Thyroid gland (tissue), 4 donors: ENCODE measurements around the gene DGKD. TPM values are rescaled to one million over a fixed set of nuclear protein-coding genes. Genes with fewer than 3 reads are reported as not detected.

Experiments
- DNase-seq, 2 donors: peaks; one replicate each; pipeline ENCODE4 v3.0.0-alpha.2; 2019
- H3K27ac ChIP-seq, 3 donors: fragments of 200-600 bp; sonication (generic); 1 replicate in 2 of 3; 2 replicates in 1 of 3; pipeline ENCODE4 v1.5.1; 2016 to 2019; ENCODE audit warnings: mild to moderate bottlenecking in 1 of 3, moderate library complexity in 1 of 3
- H3K27me3 ChIP-seq: fragments of 200-600 bp; sonication (generic); one replicate; pipeline ENCODE4 v1.5.1; 2019
- H3K36me3 ChIP-seq, 2 donors: fragments of 200-600 bp; sonication (generic); one replicate each; pipeline ENCODE4 v1.5.1; 2016 to 2019
- H3K4me1 ChIP-seq, 2 donors: fragments of 200-600 bp; sonication (generic); one replicate each; pipeline ENCODE4 v1.5.1; 2017 to 2019
- H3K4me3 ChIP-seq, 3 donors: fragments of 200-600 bp; sonication (generic); replicated peaks in 1 of 3; 1 replicate in 2 of 3; 2 replicates in 1 of 3; pipeline ENCODE4 v1.5.1; 2016; ENCODE audit warnings: mild to moderate bottlenecking in 1 of 3
- H3K9me3 ChIP-seq: fragments of 200-600 bp; sonication (generic); one replicate; pipeline ENCODE4 v1.5.1; 2017
- POLR2A ChIP-seq, 2 donors: fragments of 450-650 bp; IDR thresholded peaks; one replicate each; pipeline ENCODE4 v1.6.1; 2017; ENCODE audit warnings: antibody characterized with exemption in 2 of 2, mild to moderate bottlenecking in 2 of 2, moderate library complexity in 1 of 2
- WGBS, 2 donors: methylation state at CpG; one replicate each; pipeline ENCODE4 v1.1.5; 2017; 5-methylcytosine and 5-hydroxymethylcytosine counted together
- intact Hi-C: fragments of 100-400 bp; cut with DNase I; formaldehyde crosslinking; loops from one replicate; pipeline ENCODE4 v1.15.1; 2023
- total RNA-seq, 4 donors: library from RNA; depleted of rRNA; stranded (reverse); fragments of >200 nt; gene quantifications; one replicate each; pipeline ENCODE4 v1.2.3, GENCODE V29; 2016
- TF ChIP-seq, protein P1 (sequence below), 6 experiments: fragments of 200-600 bp in 3 of 6; fragments of 450-650 bp in 3 of 6; sonication (generic) in 3 of 6; IDR thresholded peaks; one replicate each; pipeline ENCODE4 v1.5.1; 2016 to 2019; ENCODE audit warnings: antibody characterized with exemption in 6 of 6, mild to moderate bottlenecking in 2 of 6, inconsistent platforms in 1 of 6, moderate library complexity in 1 of 6

DGKD gene
- total RNA-seq, 4 donors from 2014 or later = 22.3 to 71.7 (median 27.3) TPM

DNA sequence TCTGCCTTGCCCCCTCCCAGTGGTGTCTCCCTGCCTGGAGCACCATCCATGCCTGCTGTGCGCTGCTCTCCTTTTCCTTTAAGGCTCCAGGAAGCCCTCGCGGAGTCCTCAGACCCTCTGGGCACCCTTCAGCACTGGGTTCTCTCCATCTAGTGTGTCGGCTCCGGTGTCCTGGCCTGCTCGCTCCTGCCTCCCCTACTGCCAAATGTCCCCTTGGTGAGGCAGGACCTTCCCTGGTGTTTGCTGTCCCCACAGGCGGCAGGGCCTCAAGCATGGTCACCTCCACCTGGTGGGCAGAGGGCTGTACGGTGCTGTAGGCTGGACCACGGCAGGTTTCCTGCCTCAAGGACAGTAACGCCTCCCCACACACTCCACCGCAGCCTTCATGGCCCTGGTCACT lies 90.2 kb downstream of the DGKD start:
- TF ChIP-seq POLR2A (IDR thresholded peaks at IDR 0.05) = no peak
- TF ChIP-seq, protein P1, sequence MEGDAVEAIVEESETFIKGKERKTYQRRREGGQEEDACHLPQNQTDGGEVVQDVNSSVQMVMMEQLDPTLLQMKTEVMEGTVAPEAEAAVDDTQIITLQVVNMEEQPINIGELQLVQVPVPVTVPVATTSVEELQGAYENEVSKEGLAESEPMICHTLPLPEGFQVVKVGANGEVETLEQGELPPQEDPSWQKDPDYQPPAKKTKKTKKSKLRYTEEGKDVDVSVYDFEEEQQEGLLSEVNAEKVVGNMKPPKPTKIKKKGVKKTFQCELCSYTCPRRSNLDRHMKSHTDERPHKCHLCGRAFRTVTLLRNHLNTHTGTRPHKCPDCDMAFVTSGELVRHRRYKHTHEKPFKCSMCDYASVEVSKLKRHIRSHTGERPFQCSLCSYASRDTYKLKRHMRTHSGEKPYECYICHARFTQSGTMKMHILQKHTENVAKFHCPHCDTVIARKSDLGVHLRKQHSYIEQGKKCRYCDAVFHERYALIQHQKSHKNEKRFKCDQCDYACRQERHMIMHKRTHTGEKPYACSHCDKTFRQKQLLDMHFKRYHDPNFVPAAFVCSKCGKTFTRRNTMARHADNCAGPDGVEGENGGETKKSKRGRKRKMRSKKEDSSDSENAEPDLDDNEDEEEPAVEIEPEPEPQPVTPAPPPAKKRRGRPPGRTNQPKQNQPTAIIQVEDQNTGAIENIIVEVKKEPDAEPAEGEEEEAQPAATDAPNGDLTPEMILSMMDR (IDR thresholded peaks at IDR 0.05) = no peak
- intact Hi-C loops = loop anchor here (2.0 to 10.0 kb wide), 3 partner anchors 42 to 170 kb away; partner anchors contain the start of gene DGKD
- WGBS, 2 donors = 90 to 92% methylated on average over 8 to 11 of the region's 11 CpGs
- Histone ChIP-seq H3K9me3 (no peaks in the 10 kb centered on the region), H3K27me3 (no peaks in the 10 kb centered on the region), H3K4me1 (peaks cover 0 to 4% of the 10 kb centered on the region in 2 donors), H3K27ac (no peak overlapping the region), H3K4me3 (no peak overlapping the region), H3K36me3 (peaks cover 11 to 24% of the 10 kb centered on the region in 2 donors)
- DNase-seq = peak in 1 of 2 donors; percentile 2

DNA sequence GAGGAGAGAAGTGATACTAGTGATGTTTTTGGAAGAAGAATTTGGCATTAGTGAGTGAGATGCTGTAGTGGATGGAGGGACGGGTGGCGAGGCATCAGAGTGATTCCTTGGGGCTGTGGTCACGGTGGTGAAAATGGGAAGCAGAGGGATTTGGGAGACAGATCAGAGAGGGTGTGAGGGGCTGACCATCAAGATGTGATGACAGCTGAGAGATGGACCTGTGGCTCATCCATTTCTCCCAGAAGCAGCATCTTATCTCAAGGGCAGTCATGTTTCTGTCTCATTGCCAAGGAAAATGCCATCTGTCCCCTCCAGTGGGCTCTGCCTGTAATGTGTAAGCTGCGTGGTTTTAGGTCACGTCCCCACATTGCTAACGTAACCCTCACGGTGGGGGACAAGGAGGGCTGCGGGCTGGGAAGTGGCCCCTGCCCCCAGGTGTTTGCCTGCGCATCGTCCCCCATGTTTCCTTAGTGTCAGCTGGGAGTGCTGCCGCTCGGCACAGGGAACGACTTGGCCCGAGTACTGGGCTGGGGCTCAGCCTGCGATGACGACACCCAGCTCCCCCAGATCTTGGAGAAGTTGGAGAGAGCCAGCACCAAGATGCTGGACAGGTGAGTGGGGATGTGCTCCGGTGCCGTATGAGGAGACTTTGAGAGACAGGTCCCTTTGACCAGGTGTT lies 91.0 kb downstream of the DGKD start:
- TF ChIP-seq, protein P1 (IDR thresholded peaks at IDR 0.05) = no peak
- 95 to 97% methylated on average over 18 of the region's 18 CpGs for WGBS, 2 donors
- DNase-seq = peak in 1 of 2 donors; percentile 1
- no peak overlapping the region for H3K4me3 ChIP-seq
- H3K36me3 ChIP-seq = peaks cover 19 to 32% of the 10 kb centered on the region in 2 donors
- no peak overlapping the region for H3K27ac ChIP-seq
- H3K9me3 ChIP-seq = no peaks in the 10 kb centered on the region
- peaks cover 0 to 4% of the 10 kb centered on the region in 2 donors for H3K4me1 ChIP-seq
- intact Hi-C loops = loop anchor here (2.0 to 10.0 kb wide), 2 partner anchors 42 to 170 kb away; no protein-coding TSS in a partner anchor
- H3K27me3 ChIP-seq = no peaks in the 10 kb centered on the region

DNA sequence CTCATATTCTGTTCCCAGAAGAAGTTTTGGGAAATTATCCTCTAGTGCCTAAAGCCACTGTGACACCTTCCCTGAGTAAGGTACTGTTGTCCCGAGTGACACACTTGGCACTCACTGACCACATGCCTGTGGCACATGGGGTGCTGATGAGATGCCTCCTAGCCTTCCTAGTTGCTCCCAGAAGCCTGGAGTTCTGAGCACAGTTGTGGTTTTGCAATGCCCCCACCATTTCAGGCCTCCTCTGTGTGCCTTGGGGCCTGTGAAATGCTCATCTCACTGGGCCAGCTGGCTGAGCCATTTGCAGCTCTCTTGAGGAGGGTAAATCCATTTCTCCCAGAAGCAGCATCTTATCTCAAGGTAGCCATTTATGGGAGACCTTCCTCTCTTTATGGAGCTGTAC lies 91.8 kb downstream of the DGKD start:
- no peaks in the 10 kb centered on the region for H3K27me3 ChIP-seq
- no peaks in the 10 kb centered on the region for H3K9me3 ChIP-seq
- DNase-seq = peak in 1 of 2 donors; percentile 0
- intact Hi-C loops = loop anchor here (10.0 kb wide), 1 partner anchor 171 kb away; no protein-coding TSS in a partner anchor
- peaks cover 26 to 40% of the 10 kb centered on the region in 2 donors for H3K36me3 ChIP-seq
- WGBS, 2 donors = 88 to 93% methylated on average over 1 of the region's 1 CpG
- H3K4me1 ChIP-seq = peaks cover 0 to 4% of the 10 kb centered on the region in 2 donors
- no peak for TF ChIP-seq POLR2A (IDR thresholded peaks at IDR 0.05)
- TF ChIP-seq, protein P1 (IDR thresholded peaks at IDR 0.05) = no peak
- H3K4me3 ChIP-seq = no peak overlapping the region
- no peak overlapping the region for H3K27ac ChIP-seq

DNA sequence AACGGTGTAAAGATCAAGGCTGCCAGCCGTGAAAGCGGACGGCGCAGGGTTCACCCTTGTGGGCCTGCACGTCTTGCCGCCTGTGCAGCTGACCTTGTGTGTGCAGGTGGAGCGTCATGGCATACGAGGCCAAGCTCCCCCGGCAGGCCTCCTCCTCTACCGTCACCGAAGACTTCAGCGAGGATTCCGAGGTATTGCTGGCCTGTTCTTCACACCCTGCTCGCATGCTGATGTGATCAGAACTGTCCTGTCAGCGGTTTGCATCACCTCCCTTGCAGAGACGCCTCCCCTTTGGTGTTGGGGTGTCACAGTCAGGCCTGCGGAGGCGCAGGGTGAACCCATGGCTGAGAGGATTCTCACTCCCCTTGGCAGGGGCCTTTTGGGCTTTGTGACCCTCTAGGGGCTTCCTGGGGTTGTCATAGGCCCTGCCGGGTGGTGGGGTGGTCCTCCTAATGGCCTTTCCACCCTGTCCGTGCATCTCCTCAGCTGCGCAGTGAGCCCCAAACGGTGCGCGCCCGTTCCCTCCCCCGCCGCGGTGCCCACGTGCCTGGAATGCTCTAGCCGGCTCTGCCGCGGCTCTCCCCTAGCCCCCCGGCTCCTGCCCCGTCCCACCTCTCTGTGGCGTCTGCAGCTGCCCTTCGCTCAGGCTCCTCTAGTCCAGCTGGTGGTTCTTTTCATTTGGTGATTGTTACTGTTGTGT lies 92.5 kb downstream of the DGKD start:
- no peak for TF ChIP-seq POLR2A (IDR thresholded peaks at IDR 0.05)
- TF ChIP-seq, protein P1 (IDR thresholded peaks at IDR 0.05) = no peak
- Histone ChIP-seq H3K27ac (no peak overlapping the region), H3K36me3 (peaks cover 26 to 45% of the 10 kb centered on the region in 2 donors), H3K27me3 (no peaks in the 10 kb centered on the region), H3K9me3 (no peaks in the 10 kb centered on the region), H3K4me1 (peaks cover 0 to 4% of the 10 kb centered on the region in 2 donors), H3K4me3 (no peak overlapping the region)
- peak in 1 of 2 donors; percentile 1 for DNase-seq
- intact Hi-C loops = loop anchor here (10.0 kb wide), 1 partner anchor 172 kb away; no protein-coding TSS in a partner anchor
- 95% methylated on average over 33 to 37 of the region's 37 CpGs for WGBS, 2 donors
